ENCODE results near the gene ATP7A. TPM values are rescaled to one million over a fixed set of nuclear protein-coding genes. Genes with fewer than 3 reads are reported as not detected.

Gene ATP7A
- total RNA-seq, 1 donor from 2014 or later = 8.2 TPM

DNA sequence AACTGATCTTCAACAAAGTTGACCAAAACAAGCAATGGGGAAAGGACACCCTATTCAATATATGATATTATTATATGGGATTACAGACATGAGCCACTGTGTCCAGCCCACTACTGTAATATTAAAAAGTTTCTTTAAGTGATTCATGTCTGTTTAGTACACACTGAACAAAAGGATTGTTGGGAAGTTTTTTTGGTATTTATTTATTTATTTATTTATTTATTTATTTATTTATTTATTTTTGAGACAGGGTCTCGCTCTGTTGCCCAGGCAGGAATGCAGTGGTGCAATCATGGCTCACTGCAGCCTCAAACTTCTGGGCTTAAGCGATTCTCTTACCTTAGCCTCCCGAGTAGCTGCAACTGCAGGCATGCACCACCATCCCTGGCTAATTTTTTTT, 117.3 kb downstream of the ATP7A start:
- Histone ChIP-seq H3K27me3 (ENCODE audit: control insufficient read depth, insufficient read depth, low read length) (no peaks in the 10 kb centered on the region), H3K4me3 (ENCODE audit: low read depth, low read length) (no peak overlapping the region), H3K36me3 (ENCODE audit: control insufficient read depth, insufficient read depth, low read length) (no peaks in the 10 kb centered on the region)
- no peak for TF ChIP-seq CTCF (IDR thresholded peaks at IDR 0.05; ENCODE audit: insufficient read depth, low read length, poor library complexity, severe bottlenecking)
- no peak for DNase-seq (ENCODE audit: low read depth)

GRCh38 chrX:78029663-78030062, 119.2 kb downstream of the ATP7A start:
- no peak for DNase-seq (ENCODE audit: low read depth)
- H3K27me3 ChIP-seq (ENCODE audit: control insufficient read depth, insufficient read depth, low read length) = no peaks in the 10 kb centered on the region
- no peak overlapping the region for H3K4me3 ChIP-seq (ENCODE audit: low read depth, low read length)
- no peaks in the 10 kb centered on the region for H3K36me3 ChIP-seq (ENCODE audit: control insufficient read depth, insufficient read depth, low read length)
- TF ChIP-seq CTCF (IDR thresholded peaks at IDR 0.05; ENCODE audit: insufficient read depth, low read length, poor library complexity, severe bottlenecking) = peak; percentile 18

GRCh38 chrX:78035061-78035460, 124.6 kb downstream of the ATP7A start:
- no peak for DNase-seq (ENCODE audit: low read depth)
- H3K27me3 ChIP-seq (ENCODE audit: control insufficient read depth, insufficient read depth, low read length) = no peaks in the 10 kb centered on the region
- H3K4me3 ChIP-seq (ENCODE audit: low read depth, low read length) = no peak overlapping the region
- H3K36me3 ChIP-seq (ENCODE audit: control insufficient read depth, insufficient read depth, low read length) = no peaks in the 10 kb centered on the region
- no peak for TF ChIP-seq CTCF (IDR thresholded peaks at IDR 0.05; ENCODE audit: insufficient read depth, low read length, poor library complexity, severe bottlenecking)

DNA sequence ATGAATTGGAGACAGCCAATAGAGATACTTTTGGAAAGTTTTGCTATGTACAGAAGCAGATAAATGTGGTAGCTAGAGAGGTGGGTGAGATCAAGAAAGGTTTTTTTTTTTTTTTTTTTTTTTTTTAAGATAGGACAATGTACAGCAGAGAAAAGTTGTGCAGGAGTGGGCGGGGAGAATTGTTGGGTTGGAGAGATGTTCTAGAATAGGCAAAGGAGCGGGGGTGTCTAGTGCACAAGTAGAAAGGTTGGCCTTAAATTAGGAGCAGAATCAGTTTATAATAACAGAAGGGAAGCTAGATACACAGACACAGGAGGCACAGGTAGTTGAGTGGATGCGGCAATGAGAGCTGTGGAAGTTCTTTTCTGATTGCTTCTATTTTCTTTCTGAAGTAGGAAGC, 127.4 kb downstream of the ATP7A start:
- Histone ChIP-seq H3K4me3 (ENCODE audit: low read depth, low read length) (no peak overlapping the region), H3K36me3 (ENCODE audit: control insufficient read depth, insufficient read depth, low read length) (no peaks in the 10 kb centered on the region), H3K27me3 (ENCODE audit: control insufficient read depth, insufficient read depth, low read length) (no peaks in the 10 kb centered on the region)
- no peak for DNase-seq (ENCODE audit: low read depth)
- TF ChIP-seq CTCF (IDR thresholded peaks at IDR 0.05; ENCODE audit: insufficient read depth, low read length, poor library complexity, severe bottlenecking) = no peak

DNA sequence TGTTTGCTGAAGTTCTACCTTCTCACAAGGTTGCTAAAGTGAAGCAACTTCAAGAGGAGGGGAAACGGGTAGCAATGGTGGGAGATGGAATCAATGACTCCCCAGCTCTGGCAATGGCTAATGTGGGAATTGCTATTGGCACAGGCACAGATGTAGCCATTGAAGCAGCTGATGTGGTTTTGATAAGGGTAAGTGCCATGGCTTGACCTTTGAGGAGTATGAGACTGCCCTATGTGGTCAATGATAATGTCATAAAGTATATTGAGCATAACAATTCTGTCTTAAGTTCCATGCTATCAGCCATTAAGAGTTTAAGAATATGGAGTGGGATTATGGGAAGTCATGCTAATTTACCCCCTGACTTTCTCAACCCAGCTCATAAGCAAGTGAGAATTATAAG, 132.1 kb downstream of the ATP7A start:
- no peak for TF ChIP-seq CTCF (IDR thresholded peaks at IDR 0.05; ENCODE audit: insufficient read depth, low read length, poor library complexity, severe bottlenecking)
- DNase-seq (ENCODE audit: low read depth) = no peak
- H3K36me3 ChIP-seq (ENCODE audit: control insufficient read depth, insufficient read depth, low read length) = no peaks in the 10 kb centered on the region
- H3K4me3 ChIP-seq (ENCODE audit: low read depth, low read length) = no peak overlapping the region
- no peaks in the 10 kb centered on the region for H3K27me3 ChIP-seq (ENCODE audit: control insufficient read depth, insufficient read depth, low read length)

DNA sequence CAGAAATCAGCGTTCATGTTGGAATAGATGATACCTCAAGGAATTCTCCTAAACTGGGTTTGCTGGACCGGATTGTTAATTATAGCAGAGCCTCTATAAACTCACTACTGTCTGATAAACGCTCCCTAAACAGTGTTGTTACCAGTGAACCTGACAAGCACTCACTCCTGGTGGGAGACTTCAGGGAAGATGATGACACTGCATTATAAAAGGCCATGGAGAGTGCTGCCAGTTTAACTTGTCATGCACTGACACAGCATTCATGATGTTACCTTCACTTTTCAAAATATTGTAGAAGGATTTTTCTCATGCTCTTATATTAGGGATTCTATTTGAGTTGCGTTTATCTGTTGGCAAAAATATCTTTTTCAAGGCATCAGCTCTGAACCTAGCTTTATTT, 135.9 kb downstream of the ATP7A start:
- no peak overlapping the region for H3K4me3 ChIP-seq (ENCODE audit: low read depth, low read length)
- no peak for TF ChIP-seq CTCF (IDR thresholded peaks at IDR 0.05; ENCODE audit: insufficient read depth, low read length, poor library complexity, severe bottlenecking)
- H3K36me3 ChIP-seq (ENCODE audit: control insufficient read depth, insufficient read depth, low read length) = no peaks in the 10 kb centered on the region
- no peak for DNase-seq (ENCODE audit: low read depth)
- H3K27me3 ChIP-seq (ENCODE audit: control insufficient read depth, insufficient read depth, low read length) = no peaks in the 10 kb centered on the region

All from kidney epithelial cell (primary cell).